RPMI7951 (cell line): ENCODE data around the gene ADCY4. TPM values are rescaled to one million over a fixed set of nuclear protein-coding genes. Genes with fewer than 3 reads are reported as not detected.

Experiments used
- DNase-seq: peaks from one replicate; pipeline ENCODE4 v3.0.0-alpha.2; 2012; ENCODE audit warnings: low read depth
- total RNA-seq: library from RNA; depleted of rRNA; stranded (reverse); fragments of >200 nt; shearing (Covaris generic); gene quantifications from 2 replicates; pipeline ENCODE4 v1.2.3, GENCODE V29; 2014

ADCY4 gene
- total RNA-seq, 1 experiment from 2014 or later, result not detected

- DNase-seq, result no peak
Measured at GRCh38 chr14:24338843-24339242, 4.0 kb upstream of the ADCY4 start.

GRCh38 chr14:24337824-24338175 lies 2.9 kb upstream of the ADCY4 start:
- DNase-seq, result no peak

GRCh38 chr14:24337144-24337823 lies 2.4 kb upstream of the ADCY4 start:
- no peak for DNase-seq

GRCh38 chr14:24335461-24336171 lies 745 bp upstream of the ADCY4 start:
- DNase-seq, result no peak

GRCh38 chr14:24332268-24332993 lies 2.4 kb downstream of the ADCY4 start:
- peak; percentile 68 for DNase-seq

GRCh38 chr14:24331731-24332267 lies 3.1 kb downstream of the ADCY4 start:
- DNase-seq, result no peak

GRCh38 chr14:24330973-24331674 lies 3.7 kb downstream of the ADCY4 start:
- no peak for DNase-seq

GRCh38 chr14:24329736-24330135 lies 5.1 kb downstream of the ADCY4 start:
- DNase-seq, result no peak

- no peak for DNase-seq
Measured at GRCh38 chr14:24329073-24329663, 5.7 kb downstream of the ADCY4 start.

GRCh38 chr14:24327914-24328313 lies 7.0 kb downstream of the ADCY4 start:
- peak; percentile 22 for DNase-seq

GRCh38 chr14:24327303-24327702 lies 7.6 kb downstream of the ADCY4 start:
- no peak for DNase-seq

GRCh38 chr14:24325963-24326362 lies 8.9 kb downstream of the ADCY4 start:
- DNase-seq, result no peak

- no peak for DNase-seq
Measured at GRCh38 chr14:24325041-24325530, 9.8 kb downstream of the ADCY4 start.

- no peak for DNase-seq
Measured at GRCh38 chr14:24324024-24324423, 10.8 kb downstream of the ADCY4 start.

- no peak for DNase-seq
Measured at GRCh38 chr14:24323341-24323740, 11.5 kb downstream of the ADCY4 start.

- DNase-seq, result no peak
Measured at GRCh38 chr14:24322672-24323071, 12.2 kb downstream of the ADCY4 start.

- DNase-seq, result no peak
Measured at GRCh38 chr14:24321212-24321975, 13.5 kb downstream of the ADCY4 start.

GRCh38 chr14:24317141-24317928 lies 17.5 kb downstream of the ADCY4 start:
- DNase-seq, result peak; percentile 66

GRCh38 chr14:24316597-24316950 lies 18.3 kb downstream of the ADCY4 start:
- no peak for DNase-seq
